ENCODE measurements around the gene ARID3A. TPM values are rescaled to one million over a fixed set of nuclear protein-coding genes. Genes with fewer than 3 reads are reported as not detected.

The ARID3A gene
- total RNA-seq, 1 experiment from 2014 or later: 28.9 TPM

- H3K4me1 ChIP-seq (ENCODE audit: control insufficient read depth, insufficient read depth, low read length): no peaks in the 10 kb centered on the region; the same call in 1 of the 2 replicates
- in situ Hi-C loops (cut with HindIII; ENCODE audit: low pct_unique_long_range_greater_than_20kb, low sequenced_read_pairs): no loop called here
- POLR2A ChIA-PET: no interaction called here
- no TSS peak for BruUV-seq (replicated peaks)
- DNase-seq (ENCODE audit: low read depth, low spot score) (no peak), ATAC-seq (no peak)
- intact Hi-C loops (cut with micrococcal nuclease; ENCODE audit: unreplicated experiment): no loop called here
- H3K4me3 ChIP-seq (ENCODE audit: low read depth in 2 of 2, low read length in 2 of 2): no peak overlapping the region
- CTCF ChIA-PET: no interaction called here
- H3K9me3 ChIP-seq (ENCODE audit: control insufficient read depth, insufficient read depth, low read depth, low read length): no peaks in the 10 kb centered on the region
- H3K36me3 ChIP-seq (ENCODE audit: control insufficient read depth, insufficient read depth, low read length): no peaks in the 10 kb centered on the region
- TF ChIP-seq POLR2AphosphoS5 (IDR thresholded peaks at IDR 0.05; ENCODE audit: low read depth, low read length): no peak
- no peak for TF ChIP-seq TCF7L2 (IDR thresholded peaks at IDR 0.05; ENCODE audit: low read depth, low read length)
- TF ChIP-seq SIN3A (IDR thresholded peaks at IDR 0.05; ENCODE audit: borderline replicate concordance, insufficient read depth, low read depth, low read length): no peak
- TF ChIP-seq CTCF (IDR thresholded peaks at IDR 0.05): no peak
- TF ChIP-seq REST (IDR thresholded peaks at IDR 0.05; ENCODE audit: insufficient read depth in 1 of 2, low read depth in 2 of 2, low read length in 1 of 2): no peak
- no peaks in the 10 kb centered on the region for H3K27me3 ChIP-seq (ENCODE audit: control insufficient read depth, insufficient read depth, low read length)
- H3K27ac ChIP-seq (ENCODE audit: low read length): no peak overlapping the region
Measured at GRCh38 chr19:1004204-1004802, 78.5 kb downstream of the ARID3A start.

- Histone ChIP-seq H3K36me3 (ENCODE audit: control insufficient read depth, insufficient read depth, low read length) (no peaks in the 10 kb centered on the region), H3K27ac (ENCODE audit: low read length) (no peak overlapping the region), H3K4me3 (ENCODE audit: low read depth in 2 of 2, low read length in 2 of 2) (no peak overlapping the region), H3K9me3 (ENCODE audit: control insufficient read depth, insufficient read depth, low read depth, low read length) (no peaks in the 10 kb centered on the region), H3K4me1 (ENCODE audit: control insufficient read depth, insufficient read depth, low read length) (no peaks in the 10 kb centered on the region; the same call in 1 of the 2 replicates), H3K27me3 (ENCODE audit: control insufficient read depth, insufficient read depth, low read length) (no peaks in the 10 kb centered on the region)
- intact Hi-C loops (cut with micrococcal nuclease; ENCODE audit: unreplicated experiment) (no loop called here), in situ Hi-C loops (cut with HindIII; ENCODE audit: low pct_unique_long_range_greater_than_20kb, low sequenced_read_pairs) (no loop called here)
- DNase-seq (ENCODE audit: low read depth, low spot score) (no peak), ATAC-seq (no peak)
- ChIA-PET CTCF (no interaction called here), POLR2A (no interaction called here)
- no TSS peak for BruUV-seq (replicated peaks)
- no peak for TF ChIP-seq SIN3A (IDR thresholded peaks at IDR 0.05; ENCODE audit: borderline replicate concordance, insufficient read depth, low read depth, low read length)
- no peak for TF ChIP-seq TCF7L2 (IDR thresholded peaks at IDR 0.05; ENCODE audit: low read depth, low read length)
- TF ChIP-seq POLR2AphosphoS5 (IDR thresholded peaks at IDR 0.05; ENCODE audit: low read depth, low read length): no peak
- no peak for TF ChIP-seq CTCF (IDR thresholded peaks at IDR 0.05)
- no peak for TF ChIP-seq REST (IDR thresholded peaks at IDR 0.05; ENCODE audit: insufficient read depth in 1 of 2, low read depth in 2 of 2, low read length in 1 of 2)
Measured at GRCh38 chr19:1004803-1005664, 79.2 kb downstream of the ARID3A start.

Measured in Panc1 (cell line).